Activated T-helper 17 cell treated with anti-CD3 and anti-CD28 coated beads, Interleukin-2, amount 50 U/mL, for 72 hours (primary cell): ENCODE data around the gene VRTN. TPM values are rescaled to one million over a fixed set of nuclear protein-coding genes. Genes with fewer than 3 reads are reported as not detected.
"Not testable (repeated sequence)": the region's sequence is repeated elsewhere in the genome, so short reads cannot be mapped to it uniquely, and the experiment has no call there.

Experiments
- ATAC-seq: fragments of 150-1000 bp; cut with Tn5 transposase; replicated peaks from 2 replicates; pipeline ENCODE4 v1.10.0; 2021; ENCODE audit warnings: mild to moderate bottlenecking, moderate library complexity
- H3K27ac Mint-ChIP-seq: one replicate; pipeline ENCODE4 v1.8.0; 2022; ENCODE audit warnings: mixed read lengths
- H3K27me3 Mint-ChIP-seq: one replicate; pipeline ENCODE4 v1.8.0; 2022; ENCODE audit warnings: mixed read lengths
- H3K36me3 Mint-ChIP-seq: one replicate; pipeline ENCODE4 v1.8.0; 2022; ENCODE audit warnings: low read depth, mild to moderate bottlenecking, mixed read lengths
- H3K4me1 Mint-ChIP-seq: one replicate; pipeline ENCODE4 v1.8.0; 2022; ENCODE audit warnings: mixed read lengths
- H3K4me3 Mint-ChIP-seq: one replicate; pipeline ENCODE4 v1.8.0; 2022; ENCODE audit warnings: mild to moderate bottlenecking, mixed read lengths
- H3K9me3 Mint-ChIP-seq: one replicate; pipeline ENCODE4 v1.8.0; 2022; ENCODE audit warnings: mixed read lengths
- total RNA-seq, 2 donors: library from RNA; stranded (reverse); gene quantifications; one replicate each; pipeline ENCODE4 v1.2.3, GENCODE V29; 2022

VRTN gene
- total RNA-seq, 2 donors from 2014 or later: not detected

GRCh38 chr14:74329950-74330552 lies 18.2 kb upstream of the VRTN start:
- ATAC-seq, H3K4me3 Mint-ChIP-seq, H3K27ac Mint-ChIP-seq, H3K36me3 Mint-ChIP-seq, H3K4me1 Mint-ChIP-seq, H3K9me3 Mint-ChIP-seq: not testable (repeated sequence)
- peaks cover 11% of the 10 kb centered on the region for H3K27me3 Mint-ChIP-seq

DNA sequence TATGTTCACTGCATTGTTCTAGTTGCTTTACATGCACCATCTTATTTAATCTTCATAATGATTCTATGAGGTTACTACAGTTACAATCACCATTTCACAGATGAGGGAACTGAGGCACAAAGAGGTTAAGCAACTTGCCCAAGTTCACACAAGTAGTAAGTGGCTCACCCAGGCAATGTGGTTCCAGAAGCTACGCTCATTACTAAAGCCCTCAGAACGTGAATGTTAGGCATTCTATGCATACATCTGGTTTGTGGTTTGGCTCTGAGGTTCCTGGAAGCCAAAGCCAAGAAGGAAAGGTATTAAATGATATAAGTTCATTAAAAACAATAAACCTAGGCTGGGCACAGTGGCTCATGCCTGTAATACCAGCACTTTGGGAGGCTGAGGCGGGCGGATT lies 14.4 kb upstream of the VRTN start:
- Mint-ChIP-seq H3K9me3 (no peaks in the 10 kb centered on the region), H3K36me3 (no peaks in the 10 kb centered on the region), H3K27ac (no peak overlapping the region), H3K4me1 (no peaks in the 10 kb centered on the region), H3K4me3 (no peak overlapping the region), H3K27me3 (peaks cover 5% of the 10 kb centered on the region)
- ATAC-seq: no peak

DNA sequence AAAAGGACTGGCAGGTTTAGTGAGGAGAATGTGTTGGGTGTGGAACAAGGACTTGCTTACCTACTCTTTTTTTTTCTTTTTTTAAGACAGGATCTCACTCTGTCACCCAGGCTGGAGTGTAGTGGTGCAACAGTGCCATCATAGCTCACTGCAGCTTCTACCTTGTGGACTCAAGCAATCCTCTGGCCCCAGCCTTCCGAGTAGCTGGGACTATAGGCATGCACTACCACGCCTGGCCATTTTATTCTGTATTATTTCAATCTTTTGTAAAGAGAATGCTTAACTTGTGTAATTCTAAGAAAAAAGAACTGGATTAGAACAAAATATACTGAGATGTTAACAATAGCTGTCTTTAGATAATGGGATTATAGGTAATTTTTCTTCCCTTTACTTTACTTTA lies 1.9 kb upstream of the VRTN start:
- H3K9me3 Mint-ChIP-seq: no peaks in the 10 kb centered on the region
- peaks cover 11% of the 10 kb centered on the region for H3K27me3 Mint-ChIP-seq
- H3K36me3 Mint-ChIP-seq: no peaks in the 10 kb centered on the region
- no peak overlapping the region for H3K4me3 Mint-ChIP-seq
- H3K27ac Mint-ChIP-seq: no peak overlapping the region
- no peak for ATAC-seq
- H3K4me1 Mint-ChIP-seq: no peaks in the 10 kb centered on the region

DNA sequence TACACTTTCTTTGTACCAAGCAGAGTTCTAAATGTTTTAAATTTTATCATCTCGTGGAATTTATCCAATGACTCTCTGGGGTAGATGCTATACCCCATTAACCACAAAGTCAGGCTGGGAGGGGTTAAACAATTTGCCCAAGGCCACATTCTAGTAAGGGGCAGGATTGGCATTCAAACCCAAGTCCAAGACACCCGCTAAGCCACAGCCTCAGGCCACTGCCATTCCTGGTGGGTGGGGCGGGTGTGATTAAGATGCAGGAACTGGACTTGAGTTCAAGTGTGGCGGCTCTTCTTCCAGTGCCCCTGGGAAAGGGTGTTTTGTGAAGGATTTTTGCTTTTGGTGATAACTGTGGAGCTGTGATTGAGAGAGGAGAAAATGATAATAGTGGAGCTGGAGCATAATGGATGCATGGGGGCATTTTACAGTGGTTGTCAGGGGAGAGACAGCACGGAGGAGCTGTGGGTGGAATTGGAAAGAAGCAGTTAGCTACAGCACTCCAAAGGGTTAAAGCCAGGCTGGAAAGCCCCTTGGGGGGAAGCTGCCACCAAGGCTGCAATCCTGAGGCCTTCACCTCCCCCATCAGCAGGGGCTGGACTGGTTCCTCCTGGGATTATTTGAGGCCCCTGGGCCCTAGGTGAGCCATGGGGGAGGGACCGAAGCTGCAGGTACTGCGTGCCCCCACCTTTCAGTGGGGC lies 1.0 kb upstream of the VRTN start:
- H3K36me3 Mint-ChIP-seq: no peaks in the 10 kb centered on the region
- H3K4me1 Mint-ChIP-seq: no peaks in the 10 kb centered on the region
- H3K27ac Mint-ChIP-seq: no peak overlapping the region
- no peak overlapping the region for H3K4me3 Mint-ChIP-seq
- H3K27me3 Mint-ChIP-seq: peaks cover 11% of the 10 kb centered on the region
- no peak for ATAC-seq
- no peaks in the 10 kb centered on the region for H3K9me3 Mint-ChIP-seq

DNA sequence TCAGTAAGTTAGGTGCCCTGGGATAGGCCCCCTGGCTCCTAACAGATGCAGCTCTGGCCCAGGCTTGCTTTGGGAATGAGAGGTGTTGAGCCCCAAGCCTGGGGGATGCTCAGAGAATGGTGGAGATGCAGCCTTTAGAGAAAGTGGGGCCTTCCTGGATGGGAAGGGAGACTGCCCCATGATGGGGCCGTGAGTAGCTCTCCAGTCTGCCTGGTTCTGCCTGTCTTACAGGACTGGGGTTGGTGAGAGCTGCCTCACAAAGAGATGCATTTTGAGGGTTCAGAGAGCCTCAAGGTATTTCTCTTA lies 523 bp upstream of the VRTN start:
- H3K4me3 Mint-ChIP-seq: no peak overlapping the region
- no peaks in the 10 kb centered on the region for H3K9me3 Mint-ChIP-seq
- H3K27ac Mint-ChIP-seq: no peak overlapping the region
- H3K4me1 Mint-ChIP-seq: no peaks in the 10 kb centered on the region
- no peak for ATAC-seq
- H3K36me3 Mint-ChIP-seq: no peaks in the 10 kb centered on the region
- H3K27me3 Mint-ChIP-seq: peaks cover 12% of the 10 kb centered on the region

GRCh38 chr14:74348735-74349463 lies 628 bp downstream of the VRTN start:
- ATAC-seq: no peak
- H3K4me3 Mint-ChIP-seq: no peak overlapping the region
- H3K36me3 Mint-ChIP-seq: no peaks in the 10 kb centered on the region
- H3K27me3 Mint-ChIP-seq: peaks cover 13% of the 10 kb centered on the region
- no peak overlapping the region for H3K27ac Mint-ChIP-seq
- H3K9me3 Mint-ChIP-seq: no peaks in the 10 kb centered on the region
- no peaks in the 10 kb centered on the region for H3K4me1 Mint-ChIP-seq

DNA sequence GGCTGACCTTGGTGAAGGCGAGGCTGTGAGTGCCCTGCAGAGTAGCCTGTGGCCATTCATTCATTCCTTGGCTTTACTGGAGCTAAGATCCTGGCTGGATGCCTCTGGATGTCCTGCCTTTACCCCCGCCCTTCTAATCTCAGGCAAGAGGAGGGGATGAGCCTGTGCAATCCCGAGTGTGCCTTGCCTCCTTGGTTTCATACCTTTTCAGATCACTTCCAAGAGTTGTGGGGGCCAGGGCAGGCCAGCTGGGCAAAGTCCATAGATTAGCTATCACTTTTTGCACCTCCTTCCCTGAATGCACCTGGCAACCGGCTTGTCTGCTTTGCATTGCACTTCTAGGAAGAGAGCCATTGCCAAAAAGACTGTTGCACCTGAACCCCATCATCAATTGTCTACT lies 1.5 kb downstream of the VRTN start:
- Mint-ChIP-seq H3K4me1 (no peaks in the 10 kb centered on the region), H3K4me3 (no peak overlapping the region), H3K36me3 (no peaks in the 10 kb centered on the region), H3K27me3 (peaks cover 13% of the 10 kb centered on the region), H3K9me3 (no peaks in the 10 kb centered on the region), H3K27ac (no peak overlapping the region)
- ATAC-seq: no peak

DNA sequence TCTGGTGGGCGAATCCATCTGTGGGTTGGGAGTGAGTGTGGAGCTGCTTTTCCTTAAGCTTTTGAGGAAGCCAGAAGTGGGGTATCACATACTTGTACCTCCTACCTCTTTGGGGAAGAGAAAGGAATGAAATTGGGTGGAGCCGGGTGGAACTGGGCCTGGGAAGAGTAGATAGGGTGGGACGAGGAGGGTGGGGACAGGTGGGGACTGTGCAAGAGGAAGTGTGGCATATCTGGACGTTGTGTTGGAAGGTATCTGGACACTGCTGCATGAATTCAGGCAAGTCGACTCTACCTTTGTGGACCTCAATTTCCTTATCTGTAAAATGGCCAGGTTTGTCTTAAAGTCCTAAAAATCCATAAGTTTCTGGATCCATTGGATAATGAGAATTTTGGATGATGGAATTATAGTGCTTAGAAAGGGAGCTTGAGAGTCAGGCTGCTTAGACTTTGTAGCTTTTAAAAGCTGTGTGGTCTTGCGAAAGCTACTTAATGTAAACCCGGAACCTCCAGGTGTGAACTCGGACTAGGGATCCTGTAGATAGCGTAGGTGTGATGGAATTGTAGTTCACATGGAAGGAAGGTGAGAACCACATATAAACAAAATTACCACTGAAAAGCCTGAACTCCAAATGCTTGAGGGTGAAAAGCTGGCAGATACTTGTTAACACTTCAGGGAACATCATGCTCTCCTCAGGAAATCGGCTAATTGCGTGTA lies 2.1 kb downstream of the VRTN start:
- Mint-ChIP-seq H3K4me1 (no peaks in the 10 kb centered on the region), H3K27me3 (peaks cover 13% of the 10 kb centered on the region), H3K4me3 (no peak overlapping the region), H3K36me3 (no peaks in the 10 kb centered on the region), H3K27ac (no peak overlapping the region), H3K9me3 (no peaks in the 10 kb centered on the region)
- ATAC-seq: no peak

- Mint-ChIP-seq H3K4me1 (no peaks in the 10 kb centered on the region), H3K36me3 (no peaks in the 10 kb centered on the region), H3K27ac (no peak overlapping the region), H3K9me3 (no peaks in the 10 kb centered on the region), H3K27me3 (peaks cover 13% of the 10 kb centered on the region), H3K4me3 (no peak overlapping the region)
- no peak for ATAC-seq
Observed at GRCh38 chr14:74350928-74351323, 2.7 kb downstream of the VRTN start.

DNA sequence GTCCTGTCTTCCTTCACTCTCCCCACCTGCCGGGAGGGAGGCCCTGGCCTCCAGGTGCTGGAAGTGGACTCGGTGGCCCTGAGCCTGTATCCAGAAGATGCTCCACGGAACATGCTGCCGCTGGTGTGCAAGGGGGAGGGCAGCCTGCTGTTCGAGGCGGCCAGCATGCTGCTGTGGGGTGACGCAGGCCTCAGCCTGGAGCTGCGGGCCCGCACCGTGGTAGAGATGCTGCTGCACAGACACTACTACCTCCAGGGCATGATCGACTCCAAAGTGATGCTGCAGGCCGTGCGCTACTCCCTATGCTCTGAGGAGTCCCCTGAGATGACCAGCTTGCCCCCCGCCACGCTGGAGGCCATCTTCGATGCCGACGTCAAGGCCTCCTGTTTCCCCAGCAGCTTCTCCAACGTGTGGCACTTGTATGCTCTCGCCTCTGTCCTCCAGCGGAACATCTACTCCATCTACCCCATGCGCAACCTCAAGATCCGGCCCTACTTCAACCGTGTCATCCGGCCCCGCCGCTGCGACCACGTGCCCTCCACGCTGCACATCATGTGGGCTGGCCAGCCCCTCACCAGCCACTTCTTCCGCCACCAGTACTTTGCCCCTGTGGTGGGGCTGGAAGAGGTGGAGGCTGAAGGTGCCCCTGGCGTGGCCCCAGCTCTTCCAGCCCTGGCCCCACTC lies 8.8 kb downstream of the VRTN start:
- no peak overlapping the region for H3K27ac Mint-ChIP-seq

DNA sequence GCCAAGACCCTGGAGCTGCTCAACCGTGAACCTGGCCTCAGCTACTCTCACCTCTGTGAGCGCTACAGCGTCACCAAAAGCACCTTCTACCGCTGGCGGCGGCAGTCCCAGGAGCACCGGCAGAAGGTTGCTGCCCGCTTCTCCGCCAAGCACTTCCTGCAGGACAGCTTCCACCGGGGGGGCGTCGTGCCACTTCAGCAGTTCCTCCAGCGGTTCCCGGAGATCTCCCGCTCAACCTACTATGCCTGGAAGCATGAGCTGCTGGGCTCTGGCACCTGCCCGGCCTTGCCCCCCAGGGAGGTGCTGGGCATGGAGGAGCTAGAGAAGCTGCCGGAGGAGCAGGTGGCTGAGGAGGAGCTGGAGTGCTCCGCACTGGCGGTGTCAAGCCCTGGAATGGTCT lies 9.3 kb downstream of the VRTN start:
- Mint-ChIP-seq H3K4me3 (no peak overlapping the region), H3K9me3 (no peaks in the 10 kb centered on the region), H3K27me3 (peaks cover 9% of the 10 kb centered on the region), H3K4me1 (no peaks in the 10 kb centered on the region), H3K27ac (no peak overlapping the region), H3K36me3 (no peaks in the 10 kb centered on the region)
- no peak for ATAC-seq

More for the DNA sequence above, 8.8 kb downstream of the VRTN start:
- Mint-ChIP-seq H3K4me1 (no peaks in the 10 kb centered on the region), H3K27me3 (peaks cover 8% of the 10 kb centered on the region), H3K9me3 (no peaks in the 10 kb centered on the region), H3K4me3 (no peak overlapping the region), H3K36me3 (no peaks in the 10 kb centered on the region)
- no peak for ATAC-seq

- Mint-ChIP-seq H3K36me3 (no peaks in the 10 kb centered on the region), H3K27ac (no peak overlapping the region), H3K4me3 (no peak overlapping the region), H3K27me3 (peaks cover 6% of the 10 kb centered on the region), H3K4me1 (no peaks in the 10 kb centered on the region), H3K9me3 (no peaks in the 10 kb centered on the region)
- ATAC-seq: no peak
Observed at GRCh38 chr14:74358176-74358829, 10.0 kb downstream of the VRTN start.

DNA sequence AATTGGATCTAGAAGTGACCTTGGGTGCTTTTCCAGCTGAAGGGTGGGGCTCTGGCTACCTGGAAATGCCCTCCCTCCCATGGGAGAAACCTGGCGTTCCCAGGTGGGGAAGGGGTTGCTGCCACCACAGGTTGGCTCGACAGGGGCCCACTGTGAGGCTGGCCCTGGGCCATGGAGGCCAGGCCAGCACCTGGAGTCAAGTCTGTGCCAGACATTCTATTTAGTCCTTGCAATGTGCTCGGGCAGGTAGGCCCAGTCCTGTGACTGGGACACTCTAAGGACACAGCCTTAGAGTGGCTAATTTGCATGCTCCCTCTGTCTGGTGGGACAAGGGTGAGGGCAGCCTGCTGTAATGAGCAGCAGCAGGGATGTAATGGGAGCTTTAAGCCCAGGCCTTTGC lies 11.9 kb downstream of the VRTN start:
- Mint-ChIP-seq H3K4me3 (no peak overlapping the region), H3K4me1 (no peaks in the 10 kb centered on the region), H3K27ac (no peak overlapping the region), H3K27me3 (peaks cover 13% of the 10 kb centered on the region), H3K9me3 (no peaks in the 10 kb centered on the region), H3K36me3 (no peaks in the 10 kb centered on the region)
- no peak for ATAC-seq

GRCh38 chr14:74362361-74362915 lies 14.2 kb downstream of the VRTN start:
- Mint-ChIP-seq H3K4me1 (no peaks in the 10 kb centered on the region), H3K27ac (no peak overlapping the region), H3K36me3 (no peaks in the 10 kb centered on the region), H3K9me3 (no peaks in the 10 kb centered on the region), H3K4me3 (no peak overlapping the region), H3K27me3 (peaks cover 11% of the 10 kb centered on the region)
- peak; percentile 70 for ATAC-seq
